Right lobe of liver (tissue), 4 donors: ENCODE results near the gene TNS3.

ENCODE experiments used
- POLR2A ChIP-seq: fragments of 450-650 bp; IDR thresholded peaks from one replicate; pipeline ENCODE4 v1.6.1; 2017; ENCODE audit warnings: antibody characterized with exemption, mild to moderate bottlenecking
- TF ChIP-seq, protein P1 (sequence below), 4 donors: fragments of 200-600 bp in 3 of 4; fragments of 450-650 bp in 1 of 4; IDR thresholded peaks; one replicate each; pipeline versions ENCODE4 v1.5.1 to v1.8.0; 2016 to 2022; ENCODE audit warnings: antibody characterized with exemption in 4 of 4, mild to moderate bottlenecking in 2 of 4
- donor health status: DM: no; HTN: no; CAD: no.
- donor health status: DM: no; HTN: no; CAD: no.
- donor health status: DM: no; HTN: yes; CAD: no.

DNA sequence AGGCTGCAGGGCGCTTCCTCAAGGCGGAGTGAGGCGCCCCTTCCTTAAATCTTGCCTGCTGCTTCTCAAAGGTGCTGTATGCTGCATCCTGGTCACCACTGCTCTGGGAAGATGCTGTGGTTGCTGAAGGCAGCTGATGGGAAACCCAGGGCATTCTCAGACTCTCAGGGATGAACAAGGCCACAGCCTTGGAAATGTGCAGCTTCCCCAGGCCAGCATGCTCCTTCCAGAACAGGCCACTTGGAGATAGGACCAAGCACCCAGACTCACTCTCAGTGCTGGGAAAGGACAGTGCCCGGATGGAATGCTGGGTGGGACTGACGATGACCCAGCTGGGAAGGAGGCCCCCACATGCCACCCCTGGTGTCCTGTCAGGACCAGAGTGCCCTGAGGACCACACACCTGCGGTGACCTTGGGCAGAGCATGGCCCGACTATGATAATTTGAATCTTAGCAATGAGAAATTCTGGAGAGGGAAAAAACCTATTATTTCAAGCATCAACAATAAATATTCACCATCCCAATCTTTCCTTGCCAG is 235.5 kb downstream of the TNS3 start:
- TF ChIP-seq, protein P1, sequence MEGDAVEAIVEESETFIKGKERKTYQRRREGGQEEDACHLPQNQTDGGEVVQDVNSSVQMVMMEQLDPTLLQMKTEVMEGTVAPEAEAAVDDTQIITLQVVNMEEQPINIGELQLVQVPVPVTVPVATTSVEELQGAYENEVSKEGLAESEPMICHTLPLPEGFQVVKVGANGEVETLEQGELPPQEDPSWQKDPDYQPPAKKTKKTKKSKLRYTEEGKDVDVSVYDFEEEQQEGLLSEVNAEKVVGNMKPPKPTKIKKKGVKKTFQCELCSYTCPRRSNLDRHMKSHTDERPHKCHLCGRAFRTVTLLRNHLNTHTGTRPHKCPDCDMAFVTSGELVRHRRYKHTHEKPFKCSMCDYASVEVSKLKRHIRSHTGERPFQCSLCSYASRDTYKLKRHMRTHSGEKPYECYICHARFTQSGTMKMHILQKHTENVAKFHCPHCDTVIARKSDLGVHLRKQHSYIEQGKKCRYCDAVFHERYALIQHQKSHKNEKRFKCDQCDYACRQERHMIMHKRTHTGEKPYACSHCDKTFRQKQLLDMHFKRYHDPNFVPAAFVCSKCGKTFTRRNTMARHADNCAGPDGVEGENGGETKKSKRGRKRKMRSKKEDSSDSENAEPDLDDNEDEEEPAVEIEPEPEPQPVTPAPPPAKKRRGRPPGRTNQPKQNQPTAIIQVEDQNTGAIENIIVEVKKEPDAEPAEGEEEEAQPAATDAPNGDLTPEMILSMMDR (IDR thresholded peaks at IDR 0.05), result no peak
- TF ChIP-seq POLR2A, result no peak
